HG03196 (cell line): ENCODE measurements around the gene TREML2.

Experiments used
- ATAC-seq: cut with Tn5 transposase; IDR thresholded peaks from one replicate; pipeline ENCODE4 v1.9.1; 2021; ENCODE audit not compliant: unreplicated experiment

The TREML2 gene

GRCh38 chr6:41177695-41178094, 23.3 kb downstream of the TREML2 start:
- no peak for ATAC-seq

- ATAC-seq = no peak
Measured at GRCh38 chr6:41177287-41177686, 23.7 kb downstream of the TREML2 start.

DNA sequence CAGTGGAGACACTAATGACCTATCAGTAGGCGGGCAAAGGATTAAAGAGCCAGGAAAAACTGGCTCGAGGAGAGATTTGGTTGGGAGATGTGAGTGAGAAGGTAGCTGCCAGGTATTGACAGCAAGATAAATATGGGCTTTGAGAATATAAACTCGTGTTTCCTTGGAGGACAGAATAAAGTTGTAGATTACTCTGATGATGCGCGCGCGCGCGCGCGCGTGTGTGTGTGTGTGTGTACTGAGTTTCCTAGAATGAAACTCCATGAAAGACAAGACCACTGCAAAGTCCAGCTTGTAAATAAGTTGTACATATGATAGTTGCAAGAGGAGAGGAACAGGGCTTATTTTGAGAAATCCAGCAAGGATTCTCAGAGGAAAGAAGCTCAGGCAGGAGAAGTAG, 24.8 kb downstream of the TREML2 start:
- no peak for ATAC-seq

- no peak for ATAC-seq
Measured at GRCh38 chr6:41175084-41175483, 25.9 kb downstream of the TREML2 start.

DNA sequence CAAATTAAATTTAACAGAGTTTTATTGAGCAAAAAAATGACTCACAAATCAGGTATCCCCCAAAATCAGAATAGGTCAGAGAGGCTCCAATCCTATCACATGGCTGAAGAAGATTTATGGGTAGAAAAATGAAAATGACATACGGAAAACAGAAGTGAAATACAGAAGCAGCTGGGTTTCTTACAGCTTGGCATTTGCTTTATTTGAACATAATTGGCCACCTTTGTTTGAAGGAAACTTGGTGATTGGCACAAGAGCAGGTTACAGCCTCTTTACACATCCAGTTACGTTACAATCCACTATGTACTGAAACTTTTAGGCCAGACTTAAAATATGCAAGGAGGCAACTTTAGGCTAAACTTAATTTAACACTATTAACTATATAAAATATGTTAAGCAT, 26.3 kb downstream of the TREML2 start:
- ATAC-seq = no peak

DNA sequence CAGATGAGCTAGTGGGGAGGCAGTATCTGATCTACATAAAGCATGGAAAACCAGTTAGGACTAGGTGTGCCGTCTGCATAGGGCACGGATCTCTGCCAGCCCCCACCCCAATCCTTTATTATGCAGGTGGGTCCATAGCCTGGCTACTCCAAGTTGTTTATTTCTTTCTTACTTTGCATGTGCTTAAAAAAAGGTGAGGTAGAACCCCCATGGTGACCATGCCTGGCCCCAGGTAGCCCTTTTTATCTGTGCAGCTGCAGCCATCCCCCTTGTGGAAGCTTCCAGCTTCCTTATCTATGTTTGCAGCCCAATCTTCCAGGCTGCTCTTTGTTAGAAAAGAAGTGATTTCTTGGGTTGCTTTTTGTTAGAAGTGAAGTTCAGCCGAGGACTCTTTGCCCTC, 29.0 kb downstream of the TREML2 start:
- ATAC-seq = no peak

GRCh38 chr6:41170547-41171160, 30.3 kb downstream of the TREML2 start:
- ATAC-seq = no peak

DNA sequence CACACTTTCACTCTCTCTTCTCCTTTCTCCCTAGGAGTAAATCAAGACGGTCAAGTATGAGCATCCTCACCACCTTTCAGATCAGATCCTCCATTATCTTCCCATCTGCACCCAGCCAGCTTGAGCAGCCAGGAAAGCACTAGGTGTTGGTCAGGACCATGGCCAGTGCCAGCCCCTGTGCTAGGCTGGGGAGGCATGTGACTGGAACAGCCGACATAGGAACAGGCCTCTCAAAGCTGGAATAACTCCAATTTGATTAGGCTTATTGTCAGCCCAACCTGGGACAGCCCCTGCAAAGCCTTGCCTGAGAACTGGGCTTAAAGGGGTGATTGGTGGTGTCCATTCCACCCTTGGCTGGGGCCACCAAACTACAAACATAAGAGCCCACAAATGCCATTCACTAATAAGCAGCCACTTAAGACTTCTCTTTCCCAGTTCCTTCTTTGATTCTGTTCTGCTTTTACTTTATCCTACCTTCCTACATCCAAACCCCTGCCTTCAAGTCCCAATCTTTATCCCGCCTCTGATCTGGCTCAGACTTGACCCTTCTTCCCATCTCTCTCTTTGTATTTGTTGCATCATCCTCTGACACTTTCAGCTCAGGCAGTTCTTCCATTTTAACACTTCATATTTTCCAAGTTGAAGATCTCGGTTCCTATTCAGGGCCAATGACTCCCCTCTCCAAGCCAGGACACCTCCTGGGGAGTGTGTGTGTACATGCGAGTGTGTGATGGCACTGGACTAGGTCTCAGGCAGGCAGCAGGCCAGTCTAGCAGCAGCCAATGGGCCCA, 33.6 kb downstream of the TREML2 start:
- no peak for ATAC-seq

DNA sequence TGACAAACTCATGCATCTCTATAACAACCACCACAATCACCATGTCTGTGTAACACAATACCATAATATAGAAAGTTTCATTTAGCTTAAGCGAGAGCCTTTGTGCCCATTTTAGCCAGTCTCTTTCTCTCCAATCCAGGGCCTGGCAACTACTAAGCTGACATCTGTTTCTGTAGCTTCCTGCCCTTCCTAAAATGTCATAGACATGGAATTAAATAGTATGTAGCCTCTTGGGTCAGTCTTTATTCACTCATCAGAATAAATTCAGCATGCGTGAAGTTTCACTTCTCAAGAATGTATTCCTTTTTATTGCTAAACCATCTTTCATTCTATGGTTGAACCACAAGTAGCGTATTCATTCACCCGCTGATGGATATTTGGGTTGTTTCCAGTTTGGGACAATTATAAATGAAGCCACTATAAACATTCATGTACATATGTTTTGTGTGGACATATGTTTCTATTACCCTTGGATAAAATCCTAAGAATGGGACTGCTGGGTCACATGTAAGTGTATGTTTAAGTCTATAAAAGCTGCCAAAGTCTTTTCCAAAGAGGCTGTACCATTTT, 36.3 kb downstream of the TREML2 start:
- ATAC-seq = no peak

- no peak for ATAC-seq
Measured at GRCh38 chr6:41163419-41163717, 37.6 kb downstream of the TREML2 start.

DNA sequence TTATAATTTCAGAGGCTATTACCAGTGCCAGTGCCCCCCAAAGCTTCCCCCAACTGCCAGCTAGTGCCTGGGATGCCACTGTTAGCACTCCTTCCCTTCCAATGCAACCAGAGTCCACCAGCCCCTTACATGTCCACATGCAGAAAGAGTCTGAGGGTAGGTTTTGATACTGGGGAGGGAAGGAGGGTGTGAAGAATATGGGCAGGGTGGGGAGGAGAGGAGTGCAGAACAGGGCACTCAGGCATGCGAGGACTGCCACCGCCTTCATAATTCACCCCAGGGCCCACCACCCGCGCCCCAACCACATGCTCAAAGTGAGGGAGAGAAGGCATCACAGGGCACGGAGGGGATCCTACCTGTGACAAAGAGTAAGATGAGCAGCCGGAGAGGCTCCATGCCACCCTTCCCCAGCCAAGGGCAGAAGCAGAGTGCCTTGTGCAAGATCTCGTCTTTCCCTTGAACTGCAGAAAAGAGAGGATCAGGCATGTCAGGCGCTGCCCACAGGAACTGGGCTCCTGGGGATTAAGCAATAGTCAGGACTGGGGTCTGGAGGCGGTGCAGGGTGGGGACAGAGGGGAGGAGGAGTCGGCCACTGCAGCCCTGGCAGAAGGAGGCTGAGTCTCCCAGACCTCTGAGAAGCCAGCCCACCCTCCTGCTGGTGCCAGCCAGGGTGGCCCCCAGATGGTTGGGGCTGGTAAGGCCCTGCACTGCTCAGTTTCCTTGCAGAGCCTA, 38.1 kb downstream of the TREML2 start, which contains the start of gene TREM2:
TSS of gene TREM2 (minus strand) at position 430 of the 732 bp plus-strand sequence. CDS start at position 396, 34 bp downstream.
- ATAC-seq = no peak

- no peak for ATAC-seq
Measured at GRCh38 chr6:41161851-41162552, 38.9 kb downstream of the TREML2 start.

DNA sequence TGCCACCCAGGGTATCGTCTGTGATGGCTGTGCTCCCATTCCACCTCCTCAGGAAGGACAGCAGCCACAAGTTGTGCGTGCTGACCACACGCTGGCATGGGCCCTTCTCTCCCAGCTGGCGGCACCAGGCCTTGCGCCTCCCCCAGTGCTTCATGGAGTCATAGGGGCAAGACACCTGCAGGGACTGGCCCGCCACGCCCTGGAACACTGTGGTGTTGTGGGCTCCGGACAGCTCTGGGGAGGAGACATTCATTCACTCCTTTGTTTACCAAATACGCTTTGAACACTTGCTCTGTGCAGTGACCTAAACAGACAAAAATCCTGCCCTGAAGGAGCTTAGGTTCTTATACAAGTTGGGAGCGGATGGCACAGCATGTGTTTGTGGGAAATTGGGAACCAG, 39.6 kb downstream of the TREML2 start:
- no peak for ATAC-seq

DNA sequence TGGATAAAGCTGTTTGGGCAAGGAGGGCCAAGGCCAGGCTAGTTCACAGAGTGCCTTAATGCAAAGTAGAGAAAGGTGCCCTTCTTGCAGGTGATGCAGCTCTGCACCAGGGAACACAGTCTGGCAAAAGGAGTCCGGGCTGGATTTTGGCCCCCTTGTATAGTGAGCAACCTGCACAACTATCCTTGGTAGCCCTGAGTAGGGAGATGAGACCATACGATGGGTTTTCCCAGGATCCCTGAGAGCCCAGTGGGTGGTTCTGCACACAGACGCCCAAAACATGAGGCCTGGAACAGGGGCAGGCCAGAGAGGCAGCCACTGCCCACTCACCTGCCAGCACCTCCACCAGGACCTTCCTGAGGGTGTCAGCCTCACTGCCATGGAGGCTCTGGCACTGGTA, 40.0 kb downstream of the TREML2 start:
- ATAC-seq = no peak

DNA sequence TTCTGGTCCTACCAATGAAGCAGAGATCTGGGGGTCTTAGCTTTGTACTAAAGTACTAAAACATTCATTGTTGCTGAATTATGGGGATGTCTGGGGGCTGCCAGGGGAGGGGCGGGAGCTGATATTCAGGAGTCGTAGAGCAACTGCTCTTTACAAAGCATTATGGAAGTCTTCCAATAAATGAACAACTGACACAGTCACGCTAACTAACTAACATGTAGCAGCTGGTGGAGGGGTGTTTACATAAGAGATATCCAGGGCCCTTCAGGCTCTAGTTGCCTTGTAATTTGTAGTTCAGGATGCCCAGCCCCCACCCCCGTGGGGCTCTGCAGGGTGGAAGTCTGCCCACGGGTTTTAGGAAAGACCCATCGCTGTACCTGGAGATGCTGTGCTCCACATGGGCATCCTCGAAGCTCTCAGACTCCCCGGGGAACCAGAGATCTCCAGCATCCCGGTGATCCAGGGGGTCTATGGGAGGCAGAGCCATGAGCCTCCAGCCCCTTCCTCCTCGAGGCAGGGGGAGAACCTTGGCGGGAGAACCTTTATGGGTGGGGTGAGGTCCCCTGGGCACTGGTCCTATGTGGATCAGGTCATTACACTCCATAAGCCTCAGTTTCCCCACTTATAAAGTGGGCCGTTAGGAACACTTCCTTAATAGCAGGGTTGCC, 41.4 kb downstream of the TREML2 start:
- ATAC-seq = no peak

- ATAC-seq = no peak
Measured at GRCh38 chr6:41157323-41157722, 43.6 kb downstream of the TREML2 start.

- no peak for ATAC-seq
Measured at GRCh38 chr6:41156771-41157170, 44.2 kb downstream of the TREML2 start.

DNA sequence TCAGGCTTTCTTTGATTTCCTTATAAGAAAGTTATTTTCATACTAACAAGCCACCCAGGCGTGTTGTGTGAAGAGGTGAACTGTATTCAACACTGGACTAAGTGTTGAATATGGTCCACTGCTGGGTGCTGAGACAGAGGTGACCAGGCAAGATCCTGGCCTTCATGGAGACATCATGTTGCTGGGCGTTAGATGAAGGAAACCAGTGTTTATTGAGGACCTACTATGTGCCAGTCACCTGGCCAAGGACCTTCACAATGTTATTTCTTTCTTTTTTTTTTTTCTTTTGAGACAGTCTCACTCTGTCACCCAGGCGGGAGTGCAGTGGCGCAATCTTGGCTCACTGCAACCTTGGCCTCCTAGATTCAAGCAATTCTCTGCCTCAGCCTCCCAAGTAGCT, 44.9 kb downstream of the TREML2 start:
- ATAC-seq = no peak

- ATAC-seq = no peak
Measured at GRCh38 chr6:41155132-41155805, 45.7 kb downstream of the TREML2 start.

- ATAC-seq = no peak
Measured at GRCh38 chr6:41153992-41154625, 46.8 kb downstream of the TREML2 start, which contains the start of gene TREML1. TREML1 (minus strand) TSS chr6:41154347; CDS start chr6:41154288, 59 bp downstream.
